Measurements from ENCODE around the gene TLR3. TPM values are rescaled to one million over a fixed set of nuclear protein-coding genes. Genes with fewer than 3 reads are reported as not detected.

TLR3 gene
- total and polyA plus RNA-seq, 10 of the 15 experiments (the other 5 are each of a cell fraction or from before 2014, with no cell fraction given): under 0.01 to 0.05 (median 0.03) TPM; not detected in 7

DNA sequence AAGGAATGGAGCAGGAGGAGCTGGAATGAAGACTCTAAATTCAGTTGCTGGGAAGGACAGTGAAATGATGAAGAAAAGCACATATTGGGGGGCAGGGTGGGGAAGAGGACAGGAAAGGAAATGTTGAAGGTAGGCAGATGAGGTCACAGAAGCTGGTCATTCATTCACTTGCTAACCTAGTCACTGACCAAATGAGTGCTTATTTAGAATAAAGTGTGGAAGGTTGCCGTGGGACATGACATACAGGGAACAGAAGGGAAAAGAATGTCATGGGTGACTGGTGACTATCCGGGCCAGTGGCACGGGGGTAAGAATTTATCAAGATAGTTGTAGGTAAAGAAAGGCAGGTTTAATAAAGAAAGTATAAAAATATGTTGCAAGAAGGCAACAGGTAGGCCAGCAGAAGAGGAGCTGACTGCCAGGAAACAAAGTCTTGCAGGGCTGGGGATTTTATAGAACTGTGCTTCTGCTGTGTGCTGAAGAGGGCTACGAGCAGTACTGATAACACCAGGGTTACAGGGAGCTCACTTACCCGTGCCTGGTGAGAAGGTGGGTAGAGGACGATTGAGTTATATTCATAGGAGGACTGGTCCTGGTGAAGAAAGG, 31.9 kb upstream of the TLR3 start:
- CTCF ChIA-PET: interaction anchor here (0.5 to 5.7 kb wide), 17 partner anchors 10 to 1030 kb away, joined by 3 to 75 read pairs (median 4); partner anchors contain the start of gene TLR3
- peaks cover 5% of the 10 kb centered on the region; the same call in 1 of the 3 replicates for H3K9me3 ChIP-seq (replicated peaks; ENCODE audit: control insufficient read depth, insufficient read depth, low read length)
- POLR2A ChIA-PET: no interaction called here

More for the DNA sequence above, 31.9 kb upstream of the TLR3 start:
- intact Hi-C loops (cut with micrococcal nuclease; ENCODE audit: unreplicated experiment) (loop anchor here (5.0 kb wide), 1 partner anchor 100 kb away; no protein-coding TSS in a partner anchor), in situ Hi-C loops (cut with MboI) (loop anchor here (5.0 to 25.0 kb wide), 2 partner anchors 390 to 1000 kb away; no protein-coding TSS in a partner anchor)
- DNase-seq (ENCODE audit: low read depth, low spot score) (no peak), ATAC-seq (no peak), FAIRE-seq (no peak)
- Histone ChIP-seq H3K27ac (ENCODE audit: control insufficient read depth, insufficient read depth) (no peak overlapping the region), H3K79me2 (ENCODE audit: control insufficient read depth, insufficient read depth, low read length) (no peaks in the 10 kb centered on the region), H2AFZ (ENCODE audit: control insufficient read depth, low read depth, low read length) (no peak overlapping the region), H3K4me3 (no peak overlapping the region), H4K20me1 (ENCODE audit: control insufficient read depth, insufficient read depth) (no peaks in the 10 kb centered on the region), H3K27me3 (replicated peaks in 1 of 2; ENCODE audit: control insufficient read depth in 2 of 2, insufficient read depth in 2 of 2, low read length in 1 of 2) (peaks cover 0 to 2% of the 10 kb centered on the region in 2 experiments; a peak in 2 of 4 replicates), H3K36me3 (ENCODE audit: control insufficient read depth in 2 of 2, insufficient read depth in 2 of 2, low read length in 1 of 2) (no peaks in the 10 kb centered on the region), H3K9ac (ENCODE audit: control insufficient read depth, insufficient read depth, low read length) (no peak overlapping the region), H3K4me2 (ENCODE audit: control insufficient read depth, insufficient read depth) (no peak overlapping the region), H3K4me1 (ENCODE audit: control insufficient read depth, insufficient read depth, low read length) (no peaks in the 10 kb centered on the region)
- TF ChIP-seq, protein P1, sequence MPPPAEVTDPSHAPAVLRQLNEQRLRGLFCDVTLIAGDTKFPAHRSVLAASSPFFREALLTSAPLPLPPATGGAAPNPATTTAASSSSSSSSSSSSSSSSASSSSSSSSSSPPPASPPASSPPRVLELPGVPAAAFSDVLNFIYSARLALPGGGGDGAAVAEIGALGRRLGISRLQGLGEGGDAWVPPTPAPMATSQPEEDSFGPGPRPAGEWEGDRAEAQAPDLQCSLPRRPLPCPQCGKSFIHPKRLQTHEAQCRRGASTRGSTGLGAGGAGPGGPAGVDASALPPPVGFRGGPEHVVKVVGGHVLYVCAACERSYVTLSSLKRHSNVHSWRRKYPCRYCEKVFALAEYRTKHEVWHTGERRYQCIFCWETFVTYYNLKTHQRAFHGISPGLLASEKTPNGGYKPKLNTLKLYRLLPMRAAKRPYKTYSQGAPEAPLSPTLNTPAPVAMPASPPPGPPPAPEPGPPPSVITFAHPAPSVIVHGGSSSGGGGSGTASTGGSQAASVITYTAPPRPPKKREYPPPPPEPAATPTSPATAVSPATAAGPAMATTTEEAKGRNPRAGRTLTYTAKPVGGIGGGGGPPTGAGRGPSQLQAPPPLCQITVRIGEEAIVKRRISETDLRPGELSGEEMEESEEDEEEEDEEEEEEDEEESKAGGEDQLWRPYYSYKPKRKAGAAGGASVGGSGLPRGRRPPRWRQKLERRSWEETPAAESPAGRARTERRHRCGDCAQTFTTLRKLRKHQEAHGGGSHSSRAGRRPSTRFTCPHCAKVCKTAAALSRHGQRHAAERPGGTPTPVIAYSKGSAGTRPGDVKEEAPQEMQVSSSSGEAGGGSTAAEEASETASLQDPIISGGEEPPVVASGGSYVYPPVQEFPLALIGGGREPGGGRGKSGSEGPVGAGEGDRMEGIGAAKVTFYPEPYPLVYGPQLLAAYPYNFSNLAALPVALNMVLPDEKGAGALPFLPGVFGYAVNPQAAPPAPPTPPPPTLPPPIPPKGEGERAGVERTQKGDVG (CRISPR knock-in tag; IDR thresholded peaks at IDR 0.05): no peak
- TF ChIP-seq POLR2A (IDR thresholded peaks at IDR 0.05; ENCODE audit: low read depth, low read length) (no peak), GABPA (IDR thresholded peaks at IDR 0.05; ENCODE audit: low read depth) (no peak), SPI1 (IDR thresholded peaks at IDR 0.05; ENCODE audit: borderline replicate concordance, insufficient read depth, low read depth, low read length) (no peak), TAF1 (IDR thresholded peaks at IDR 0.05; ENCODE audit: borderline replicate concordance, low read depth, low read length) (no peak)
- TF ChIP-seq, protein P2, sequence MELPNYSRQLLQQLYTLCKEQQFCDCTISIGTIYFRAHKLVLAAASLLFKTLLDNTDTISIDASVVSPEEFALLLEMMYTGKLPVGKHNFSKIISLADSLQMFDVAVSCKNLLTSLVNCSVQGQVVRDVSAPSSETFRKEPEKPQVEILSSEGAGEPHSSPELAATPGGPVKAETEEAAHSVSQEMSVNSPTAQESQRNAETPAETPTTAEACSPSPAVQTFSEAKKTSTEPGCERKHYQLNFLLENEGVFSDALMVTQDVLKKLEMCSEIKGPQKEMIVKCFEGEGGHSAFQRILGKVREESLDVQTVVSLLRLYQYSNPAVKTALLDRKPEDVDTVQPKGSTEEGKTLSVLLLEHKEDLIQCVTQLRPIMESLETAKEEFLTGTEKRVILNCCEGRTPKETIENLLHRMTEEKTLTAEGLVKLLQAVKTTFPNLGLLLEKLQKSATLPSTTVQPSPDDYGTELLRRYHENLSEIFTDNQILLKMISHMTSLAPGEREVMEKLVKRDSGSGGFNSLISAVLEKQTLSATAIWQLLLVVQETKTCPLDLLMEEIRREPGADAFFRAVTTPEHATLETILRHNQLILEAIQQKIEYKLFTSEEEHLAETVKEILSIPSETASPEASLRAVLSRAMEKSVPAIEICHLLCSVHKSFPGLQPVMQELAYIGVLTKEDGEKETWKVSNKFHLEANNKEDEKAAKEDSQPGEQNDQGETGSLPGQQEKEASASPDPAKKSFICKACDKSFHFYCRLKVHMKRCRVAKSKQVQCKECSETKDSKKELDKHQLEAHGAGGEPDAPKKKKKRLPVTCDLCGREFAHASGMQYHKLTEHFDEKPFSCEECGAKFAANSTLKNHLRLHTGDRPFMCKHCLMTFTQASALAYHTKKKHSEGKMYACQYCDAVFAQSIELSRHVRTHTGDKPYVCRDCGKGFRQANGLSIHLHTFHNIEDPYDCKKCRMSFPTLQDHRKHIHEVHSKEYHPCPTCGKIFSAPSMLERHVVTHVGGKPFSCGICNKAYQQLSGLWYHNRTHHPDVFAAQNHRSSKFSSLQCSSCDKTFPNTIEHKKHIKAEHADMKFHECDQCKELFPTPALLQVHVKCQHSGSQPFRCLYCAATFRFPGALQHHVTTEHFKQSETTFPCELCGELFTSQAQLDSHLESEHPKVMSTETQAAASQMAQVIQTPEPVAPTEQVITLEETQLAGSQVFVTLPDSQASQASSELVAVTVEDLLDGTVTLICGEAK (IDR thresholded peaks at IDR 0.05; ENCODE audit: borderline replicate concordance): no peak
- TF ChIP-seq, protein P3, sequence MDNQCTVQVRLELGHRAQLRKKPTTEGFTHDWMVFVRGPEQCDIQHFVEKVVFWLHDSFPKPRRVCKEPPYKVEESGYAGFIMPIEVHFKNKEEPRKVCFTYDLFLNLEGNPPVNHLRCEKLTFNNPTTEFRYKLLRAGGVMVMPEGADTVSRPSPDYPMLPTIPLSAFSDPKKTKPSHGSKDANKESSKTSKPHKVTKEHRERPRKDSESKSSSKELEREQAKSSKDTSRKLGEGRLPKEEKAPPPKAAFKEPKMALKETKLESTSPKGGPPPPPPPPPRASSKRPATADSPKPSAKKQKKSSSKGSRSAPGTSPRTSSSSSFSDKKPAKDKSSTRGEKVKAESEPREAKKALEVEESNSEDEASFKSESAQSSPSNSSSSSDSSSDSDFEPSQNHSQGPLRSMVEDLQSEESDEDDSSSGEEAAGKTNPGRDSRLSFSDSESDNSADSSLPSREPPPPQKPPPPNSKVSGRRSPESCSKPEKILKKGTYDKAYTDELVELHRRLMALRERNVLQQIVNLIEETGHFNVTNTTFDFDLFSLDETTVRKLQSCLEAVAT (IDR thresholded peaks at IDR 0.05): no peak
- no TSS peak for BruUV-seq (replicated peaks)
- 24% methylated on average over 6 of the region's 6 CpGs for WGBS (ENCODE audit: insufficient coverage, insufficient replicate concordance, low lambda C conversion rate, missing lambda C conversion rate)
- SMC1A ChIA-PET (ENCODE audit: uncharacterized antibody, unreplicated experiment): interaction anchor here (0.8 to 1.3 kb wide), 2 partner anchors 100 to 396 kb away, joined by 3 to 6 read pairs; no protein-coding TSS in a partner anchor
- RAD21 ChIA-PET (ENCODE audit: unreplicated experiment): interaction anchor here (1.1 to 3.9 kb wide), 5 partner anchors 17 to 853 kb away, joined by 3 to 20 read pairs (median 5); no protein-coding TSS in a partner anchor
